Tibial nerve (tissue), 4 donors: Measurements from ENCODE around the gene SMIM8. TPM values are rescaled to one million over a fixed set of nuclear protein-coding genes. Genes with fewer than 3 reads are reported as not detected.

Source experiments
- DNase-seq, 2 donors: peaks; one replicate each; pipeline ENCODE4 v3.0.0-alpha.2; 2019; ENCODE audit warnings: low spot score in 2 of 2
- H3K27ac ChIP-seq, 4 donors: fragments of 200-600 bp; sonication (generic) in 3 of 4; one replicate each; pipeline ENCODE4 v1.5.1; 2017 to 2019; ENCODE audit warnings: mild to moderate bottlenecking in 1 of 4
- H3K27me3 ChIP-seq, 2 donors: fragments of 200-600 bp; sonication (generic) in 1 of 2; one replicate each; pipeline versions ENCODE4 v1.5.1 to v1.6.0; 2017 to 2019
- H3K36me3 ChIP-seq, 3 donors: fragments of 200-600 bp; sonication (generic); one replicate each; pipeline ENCODE4 v1.5.1; 2018 to 2019
- H3K4me1 ChIP-seq, 4 donors: fragments of 200-600 bp; sonication (generic) in 3 of 4; one replicate each; pipeline ENCODE4 v1.5.1; 2017 to 2019
- H3K4me3 ChIP-seq, 4 donors: fragments of 200-600 bp; sonication (generic) in 3 of 4; one replicate each; pipeline ENCODE4 v1.5.1; 2017 to 2019; ENCODE audit warnings: mild to moderate bottlenecking in 1 of 4, moderate library complexity in 1 of 4
- H3K9me3 ChIP-seq, 4 donors: fragments of 200-600 bp; sonication (generic) in 3 of 4; one replicate each; pipeline ENCODE4 v1.5.1; 2017 to 2019
- CTCF ChIP-seq, 5 experiments: fragments of 200-600 bp in 3 of 5; fragments of 450-650 bp in 2 of 5; sonication (generic) in 3 of 5; IDR thresholded peaks; one replicate each; pipeline ENCODE4 v1.5.1; 2016 to 2019; ENCODE audit warnings: antibody characterized with exemption in 5 of 5, mild to moderate bottlenecking in 3 of 5, moderate library complexity in 2 of 5
- EP300 ChIP-seq, 2 donors: sonication (generic); formaldehyde crosslinking; IDR thresholded peaks; one replicate each; pipeline ENCODE4 v1.6.1; 2017; ENCODE audit warnings: antibody characterized with exemption in 2 of 2, mild to moderate bottlenecking in 1 of 2
- POLR2A ChIP-seq, 2 donors: fragments of 450-650 bp; IDR thresholded peaks; one replicate each; pipeline ENCODE4 v1.6.1; 2017; ENCODE audit warnings: antibody characterized with exemption in 2 of 2, mild to moderate bottlenecking in 2 of 2, moderate library complexity in 2 of 2
- WGBS, 2 donors: methylation state at CpG; one replicate each; pipeline ENCODE4 v1.1.5; 2018; 5-methylcytosine and 5-hydroxymethylcytosine counted together
- total RNA-seq, 4 donors: library from RNA; depleted of rRNA; stranded (reverse); fragments of >200 nt; gene quantifications; one replicate each; pipeline ENCODE4 v1.1.0, GENCODE V29; 2016

The SMIM8 gene
- total RNA-seq, 4 donors from 2014 or later: 10.0 to 25.1 (median 11.9) TPM

GRCh38 chr6:87366899-87367298 is 44.5 kb downstream of the SMIM8 start:
- Histone ChIP-seq H3K27ac (no peak overlapping the region), H3K36me3 (peaks cover 0 to 2% (median 0%) of the 10 kb centered on the region in 3 donors), H3K9me3 (peaks cover 0 to 13% (median 0%) of the 10 kb centered on the region in 4 donors), H3K27me3 (no peaks in the 10 kb centered on the region), H3K4me1 (no peaks in the 10 kb centered on the region), H3K4me3 (no peak overlapping the region)
- no peak for DNase-seq
- 81 to 90% methylated on average over 3 of the region's 3 CpGs for WGBS, 2 donors
- TF ChIP-seq CTCF (IDR thresholded peaks at IDR 0.05) (no peak), POLR2A (IDR thresholded peaks at IDR 0.05) (no peak), EP300 (IDR thresholded peaks at IDR 0.05) (no peak)

GRCh38 chr6:87373377-87373776 is 51.0 kb downstream of the SMIM8 start:
- Histone ChIP-seq H3K4me1 (no peaks in the 10 kb centered on the region), H3K4me3 (no peak overlapping the region), H3K27me3 (no peaks in the 10 kb centered on the region), H3K36me3 (peaks cover 0 to 14% (median 0%) of the 10 kb centered on the region in 3 donors), H3K9me3 (peaks cover 0 to 14% (median 0%) of the 10 kb centered on the region in 4 donors), H3K27ac (no peak overlapping the region)
- WGBS, 2 donors: 89 to 98% methylated on average over 2 of the region's 2 CpGs
- TF ChIP-seq POLR2A (IDR thresholded peaks at IDR 0.05) (no peak), CTCF (IDR thresholded peaks at IDR 0.05) (no peak), EP300 (IDR thresholded peaks at IDR 0.05) (no peak)
- DNase-seq: no peak

- peaks cover 0 to 6% (median 0%) of the 10 kb centered on the region in 4 donors for H3K9me3 ChIP-seq
- no peak overlapping the region for H3K27ac ChIP-seq
- no peak for DNase-seq
- TF ChIP-seq EP300 (IDR thresholded peaks at IDR 0.05) (no peak), CTCF (IDR thresholded peaks at IDR 0.05) (no peak), POLR2A (IDR thresholded peaks at IDR 0.05) (no peak)
- H3K4me1 ChIP-seq: no peaks in the 10 kb centered on the region
- no peak overlapping the region for H3K4me3 ChIP-seq
- H3K27me3 ChIP-seq: no peaks in the 10 kb centered on the region
- WGBS, 2 donors: 94 to 96% methylated on average over 2 of the region's 2 CpGs
- peaks cover 0 to 14% (median 0%) of the 10 kb centered on the region in 3 donors for H3K36me3 ChIP-seq
Observed at GRCh38 chr6:87375315-87375714, 52.9 kb downstream of the SMIM8 start.

GRCh38 chr6:87376643-87377042 is 54.3 kb downstream of the SMIM8 start:
- Histone ChIP-seq H3K27ac (no peak overlapping the region), H3K36me3 (peaks cover 0 to 18% (median 0%) of the 10 kb centered on the region in 3 donors), H3K4me3 (no peak overlapping the region), H3K4me1 (no peaks in the 10 kb centered on the region), H3K9me3 (peaks cover 0 to 6% (median 0%) of the 10 kb centered on the region in 4 donors), H3K27me3 (no peaks in the 10 kb centered on the region)
- TF ChIP-seq POLR2A (IDR thresholded peaks at IDR 0.05) (no peak), CTCF (IDR thresholded peaks at IDR 0.05) (no peak), EP300 (IDR thresholded peaks at IDR 0.05) (no peak)
- DNase-seq: no peak
- 99 to 100% methylated on average over 2 of the region's 2 CpGs for WGBS, 2 donors

GRCh38 chr6:87378947-87379346 is 56.6 kb downstream of the SMIM8 start:
- Histone ChIP-seq H3K4me1 (no peaks in the 10 kb centered on the region), H3K27ac (no peak overlapping the region), H3K4me3 (no peak overlapping the region), H3K36me3 (peaks cover 0 to 18% (median 0%) of the 10 kb centered on the region in 3 donors), H3K27me3 (no peaks in the 10 kb centered on the region), H3K9me3 (no peaks in the 10 kb centered on the region)
- no peak for DNase-seq
- 77 to 83% methylated on average over 4 of the region's 4 CpGs for WGBS, 2 donors
- TF ChIP-seq CTCF (IDR thresholded peaks at IDR 0.05) (no peak), POLR2A (IDR thresholded peaks at IDR 0.05) (no peak), EP300 (IDR thresholded peaks at IDR 0.05) (no peak)
